Epidermal melanocyte (primary cell): ENCODE measurements around the gene PTPRT.
A peak's percentile ranks its signal among the peaks of the same experiment; 100 is the strongest.
"Not testable (repeated sequence)": the region's sequence is repeated elsewhere in the genome, so short reads cannot be mapped to it uniquely, and the experiment has no call there.

Source experiments
- DNase-seq: peaks from one replicate; pipeline ENCODE4 v3.0.0; 2011; ENCODE audit warnings: low spot score; ENCODE audit not compliant: insufficient read length

The PTPRT gene

DNA sequence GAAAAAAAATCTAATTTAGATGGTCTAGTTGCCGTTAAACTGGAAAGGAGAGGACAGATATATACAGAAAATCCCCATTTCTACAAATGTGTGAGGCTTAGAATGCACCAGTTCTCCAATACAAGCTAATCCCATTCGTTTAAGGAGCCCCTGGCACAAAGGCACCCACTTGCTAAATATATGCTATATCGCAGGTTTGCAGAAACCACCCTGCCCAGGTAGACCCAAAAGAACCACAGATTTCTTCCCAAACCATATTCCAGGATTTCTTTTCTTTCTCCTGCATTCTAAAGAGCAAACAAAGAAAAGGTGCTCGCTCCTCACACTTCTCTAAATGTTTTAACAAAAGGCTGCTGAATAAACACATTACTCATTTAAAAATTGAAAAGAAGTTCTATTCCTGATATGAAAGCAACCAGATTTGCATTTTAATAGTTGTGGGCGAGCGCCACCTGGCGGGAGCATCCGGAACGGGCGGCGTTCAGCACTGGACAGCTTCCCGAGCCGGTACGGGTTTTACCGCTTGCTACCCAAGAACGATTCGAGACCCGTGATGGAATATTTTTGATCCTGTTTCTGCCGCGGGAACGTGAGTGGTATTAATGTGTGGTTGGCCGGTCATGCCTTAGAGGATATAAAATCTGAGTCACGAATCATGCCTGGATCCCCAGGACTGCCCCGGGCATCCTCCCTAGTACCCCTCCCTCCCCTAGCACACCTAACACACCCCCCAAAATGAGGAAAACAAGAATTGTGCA, 2.1 kb downstream of the PTPRT start:
- peak; percentile 93 for DNase-seq

DNA sequence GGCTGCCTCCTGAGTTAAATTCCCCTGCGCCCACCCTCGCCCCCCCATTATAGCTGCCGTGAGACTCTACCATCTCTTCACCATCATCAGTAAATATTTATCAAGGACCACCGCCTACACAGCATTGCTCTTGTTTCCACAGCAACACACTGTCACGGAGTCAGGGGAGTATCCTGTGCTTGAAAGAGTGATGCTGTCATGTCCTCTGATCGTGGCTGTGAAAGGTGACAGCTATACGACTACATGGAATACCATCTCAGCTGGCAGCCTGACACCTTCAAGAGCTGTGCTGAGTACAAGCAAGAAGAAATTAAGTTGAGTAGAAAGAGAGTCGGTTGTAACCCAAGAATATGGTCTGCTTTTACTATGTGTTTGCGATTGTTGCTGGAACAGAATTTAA, 3.4 kb downstream of the PTPRT start:
- no peak for DNase-seq

DNA sequence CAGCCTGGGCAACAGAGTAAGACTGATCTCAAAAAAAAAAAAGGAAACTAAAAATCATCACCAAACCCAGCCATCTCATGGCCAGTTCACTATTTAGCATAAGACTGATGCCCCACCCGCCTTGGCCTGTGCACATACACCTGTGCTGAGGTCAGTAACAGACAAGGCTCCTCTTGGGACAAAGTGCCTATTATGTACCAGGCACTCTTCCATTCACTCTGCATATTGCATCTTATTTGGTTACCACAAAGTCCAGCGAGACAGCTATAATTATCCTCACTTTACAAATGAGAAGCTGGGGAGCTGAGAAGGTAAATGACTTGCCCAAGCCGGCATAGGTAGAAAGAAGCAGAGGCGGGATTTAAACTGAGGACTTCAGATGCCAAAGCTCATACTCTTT, 3.8 kb downstream of the PTPRT start:
- DNase-seq, result no peak

DNA sequence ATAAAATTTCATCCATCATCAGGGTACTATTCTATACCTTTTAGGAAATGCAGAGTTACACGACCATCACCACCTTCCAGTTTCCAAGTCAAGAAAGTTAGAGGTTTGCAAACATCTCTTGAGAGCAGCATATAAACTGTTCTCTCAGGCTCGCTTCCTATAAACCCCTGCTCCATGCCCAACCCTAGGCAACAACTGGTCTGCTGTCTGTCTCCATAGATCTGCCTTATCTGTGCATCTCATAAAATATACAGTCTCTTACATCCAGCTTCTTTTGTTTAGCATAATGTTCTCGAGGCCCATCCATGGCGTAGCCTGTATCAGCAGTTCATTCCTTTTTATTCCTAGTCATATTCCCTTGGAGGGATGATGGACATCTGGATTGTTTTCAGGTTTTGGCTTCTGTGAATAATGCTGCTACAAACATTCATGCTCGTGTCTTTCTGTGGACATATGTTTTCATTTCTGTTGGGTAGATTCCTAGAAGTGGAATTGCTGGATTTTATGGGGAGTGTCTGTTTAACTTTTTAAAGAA, 6.1 kb downstream of the PTPRT start:
- DNase-seq, result no peak

DNA sequence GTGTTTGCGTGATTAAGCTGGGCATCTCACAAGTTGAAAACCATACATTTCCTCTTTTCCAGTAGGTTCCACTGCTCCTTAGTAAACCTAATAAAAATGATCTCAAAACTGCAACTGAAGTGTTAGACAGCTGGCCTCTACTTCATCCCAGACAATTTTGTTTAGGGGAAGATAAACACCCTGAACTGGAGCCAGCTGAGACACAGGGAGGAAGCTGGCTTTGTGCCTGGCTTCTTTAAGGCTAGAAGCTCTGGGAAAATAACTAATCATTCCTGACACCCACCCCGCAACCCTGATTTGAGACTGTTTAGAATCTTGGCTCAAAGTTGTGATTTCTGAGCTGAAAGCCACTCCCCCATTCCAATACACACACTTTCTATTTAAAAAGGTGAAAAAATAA, 11.6 kb downstream of the PTPRT start:
- DNase-seq, result no peak

DNA sequence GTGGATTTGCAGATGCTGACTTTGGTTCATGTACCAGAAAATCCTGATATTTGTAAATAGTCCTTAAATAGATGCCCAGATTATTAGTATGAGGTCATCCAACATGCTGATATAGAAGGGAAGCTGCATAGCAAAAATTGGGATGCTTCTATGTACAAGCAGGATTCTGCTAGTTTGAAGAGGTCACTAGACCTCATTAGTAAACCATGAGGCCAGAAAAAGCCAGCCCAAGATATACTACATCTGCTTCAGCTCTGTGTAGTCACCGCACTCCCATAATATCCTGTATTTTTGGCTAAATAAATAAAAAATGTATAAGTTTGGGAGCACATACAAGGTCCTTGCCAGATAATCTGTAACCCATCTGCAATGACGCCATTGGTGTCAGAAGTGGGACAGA, 13.0 kb downstream of the PTPRT start:
- DNase-seq, result no peak

DNA sequence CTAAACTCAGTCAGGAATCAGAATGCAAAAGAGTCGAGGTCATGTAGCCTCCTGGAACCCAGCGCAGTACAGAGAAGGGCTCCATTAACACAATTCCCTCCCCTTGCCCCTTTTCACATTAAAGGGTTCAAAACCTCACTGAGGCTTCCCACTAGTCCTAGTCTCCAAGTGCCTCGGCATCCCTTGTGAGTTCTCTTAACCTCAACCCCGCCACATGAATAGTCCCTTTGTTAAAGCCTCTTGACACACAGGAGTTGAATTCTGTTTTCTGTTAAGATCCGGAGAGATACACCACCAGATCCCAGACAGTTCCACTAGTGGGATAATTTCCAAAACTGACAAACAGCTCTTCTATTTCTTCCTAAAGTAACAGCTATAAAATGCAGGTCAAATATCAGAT, 17.8 kb downstream of the PTPRT start:
- no peak for DNase-seq

DNA sequence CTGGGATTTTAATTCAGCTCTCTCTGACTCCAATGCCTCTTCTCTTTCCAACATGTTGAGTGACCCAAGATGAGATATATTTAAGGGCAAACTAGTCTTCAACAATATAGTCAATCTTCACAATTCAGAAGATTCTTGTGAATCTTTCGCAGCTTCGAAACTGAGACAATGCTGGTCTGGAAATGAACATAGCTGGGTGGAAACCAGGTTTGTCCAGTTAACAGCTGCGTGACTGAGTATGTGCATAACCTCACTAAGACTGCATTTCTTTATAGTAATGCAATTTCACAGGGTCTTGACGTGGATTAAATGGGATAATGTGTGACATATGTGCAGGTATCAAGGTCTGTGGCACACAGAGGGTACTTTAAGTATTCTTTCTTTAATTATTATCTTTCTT, 18.9 kb downstream of the PTPRT start:
- DNase-seq, result no peak

DNA sequence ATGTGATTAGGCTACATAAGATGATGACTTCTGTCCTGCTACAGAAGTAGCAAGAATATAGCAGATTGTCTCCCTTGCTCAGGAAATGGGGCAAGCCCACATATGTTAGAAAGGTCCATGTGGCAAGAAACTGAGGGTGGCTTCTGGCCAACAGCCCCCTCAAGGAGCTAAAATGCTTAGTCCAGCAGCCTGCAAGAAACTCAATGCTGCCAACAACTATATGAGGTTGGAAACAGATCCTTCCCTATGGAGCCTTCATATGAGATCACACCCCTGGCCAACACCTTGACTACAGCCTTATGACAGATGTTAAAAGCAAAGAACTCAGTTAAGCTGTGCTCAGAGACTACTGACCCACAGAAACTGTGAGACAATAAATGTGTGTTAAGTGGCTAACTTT, 22.1 kb downstream of the PTPRT start:
- no peak for DNase-seq

DNA sequence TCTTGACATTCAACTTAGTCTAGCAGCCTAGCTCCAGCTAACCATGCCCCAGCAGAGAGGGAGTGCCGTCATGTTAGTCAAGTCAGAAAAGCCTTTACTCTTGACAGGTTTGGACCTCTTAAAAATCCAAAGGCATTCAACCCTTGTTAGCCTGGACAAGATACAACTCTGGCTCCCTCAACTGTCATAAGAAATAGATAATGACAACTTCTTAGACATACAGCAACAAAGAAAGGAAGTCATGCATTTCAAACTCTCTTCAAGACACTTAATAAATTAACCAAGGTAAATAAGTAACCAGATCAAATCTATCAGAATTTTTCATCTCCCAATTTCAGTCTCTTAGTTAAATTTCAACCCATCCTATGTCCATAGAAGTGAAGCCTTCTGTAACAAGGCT, 22.7 kb downstream of the PTPRT start:
- DNase-seq, result no peak

DNA sequence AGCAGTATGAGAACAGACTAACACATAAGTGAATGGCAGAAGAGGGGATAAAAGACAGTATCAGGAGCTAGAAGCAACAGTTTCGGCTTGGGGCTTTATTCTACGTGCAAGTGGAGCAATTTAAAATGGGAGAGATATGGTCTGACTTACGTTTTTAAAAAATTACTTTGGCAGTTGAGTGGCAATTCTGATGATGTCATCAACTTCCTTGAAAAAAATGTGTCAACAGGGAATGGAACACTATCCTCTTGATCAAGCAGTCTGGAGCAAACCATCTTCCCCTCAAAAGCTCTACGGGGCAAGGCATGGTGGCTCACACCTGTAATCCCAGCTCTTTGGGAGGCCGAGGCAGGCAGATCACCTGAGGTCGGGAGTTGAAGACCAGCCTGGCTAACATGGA, 24.1 kb downstream of the PTPRT start:
- DNase-seq, result no peak

DNA sequence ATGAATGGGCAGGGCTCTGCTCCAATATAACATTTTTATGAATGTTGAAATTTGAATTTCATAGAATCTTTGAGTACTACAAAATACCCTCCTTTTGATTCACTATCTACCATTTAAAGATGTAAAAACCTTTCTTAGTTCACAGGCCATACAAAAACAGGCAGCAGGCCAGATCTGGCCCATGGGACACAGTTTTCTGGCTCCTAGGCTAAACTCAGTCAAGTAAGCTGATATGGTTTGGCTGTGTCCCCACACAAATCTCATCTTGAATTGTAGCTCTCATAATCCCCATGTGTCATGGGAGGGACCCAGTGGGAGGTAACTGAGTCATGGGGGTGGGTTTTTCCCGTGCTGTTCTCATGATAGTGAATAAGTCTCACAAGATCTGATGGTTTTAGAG, 25.0 kb downstream of the PTPRT start:
- not testable (repeated sequence) for DNase-seq

DNA sequence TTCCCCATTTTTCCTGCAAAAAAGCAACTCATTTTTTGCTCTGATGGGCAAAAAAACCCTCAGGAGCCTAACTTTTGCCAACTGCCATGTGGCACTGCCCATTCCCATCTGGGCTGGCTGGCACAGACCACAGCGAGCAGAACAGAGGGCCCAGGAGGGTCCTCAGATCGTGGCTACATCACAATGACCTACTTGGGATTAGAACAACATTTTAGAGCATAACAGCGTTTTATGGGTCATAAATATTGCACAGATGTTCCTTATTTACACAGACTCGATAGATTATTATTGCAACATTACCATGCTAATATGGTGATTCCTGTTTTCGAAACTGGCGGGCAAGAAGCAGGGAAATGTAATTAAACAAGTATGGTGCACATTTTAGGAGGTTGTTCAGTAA, 28.0 kb downstream of the PTPRT start:
- no peak for DNase-seq

DNA sequence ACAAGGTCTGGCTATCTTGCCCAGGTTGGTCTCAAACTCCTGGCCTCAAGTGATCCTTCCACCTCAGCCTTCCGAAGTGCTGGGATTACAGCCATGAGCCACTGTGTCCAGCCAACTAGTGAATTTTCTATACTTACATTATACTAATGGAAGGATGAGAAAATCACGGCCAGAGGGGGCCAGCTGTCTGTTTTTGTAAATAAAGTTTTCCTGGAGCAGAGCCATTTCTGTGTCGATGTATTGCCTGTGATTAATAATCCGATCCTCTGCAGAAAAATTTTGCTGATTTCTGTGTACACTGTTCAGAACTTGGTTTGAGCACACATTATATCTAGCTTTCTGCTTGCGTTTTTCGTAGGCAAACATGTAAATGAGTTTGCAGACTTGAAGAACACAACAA, 28.8 kb downstream of the PTPRT start:
- no peak for DNase-seq

DNA sequence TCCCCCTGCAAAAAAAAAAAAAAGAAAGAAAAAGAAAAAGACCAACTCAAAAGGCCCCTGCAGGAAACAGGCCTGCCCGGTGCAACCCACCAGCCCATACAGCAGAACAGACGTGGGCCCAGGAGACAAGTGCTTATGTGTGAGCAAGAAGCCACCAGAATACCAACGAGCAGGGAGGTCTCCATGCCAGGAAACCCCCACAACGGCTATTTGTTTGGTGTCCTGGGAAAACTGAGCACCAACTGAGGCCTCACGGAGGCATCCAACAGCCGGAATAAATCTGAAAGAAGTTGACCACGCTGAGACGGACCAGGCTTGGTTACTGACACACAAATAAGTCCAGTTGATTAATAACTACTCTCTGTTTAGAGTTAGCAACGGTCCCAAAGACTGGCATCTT, 29.7 kb downstream of the PTPRT start:
- no peak for DNase-seq

DNA sequence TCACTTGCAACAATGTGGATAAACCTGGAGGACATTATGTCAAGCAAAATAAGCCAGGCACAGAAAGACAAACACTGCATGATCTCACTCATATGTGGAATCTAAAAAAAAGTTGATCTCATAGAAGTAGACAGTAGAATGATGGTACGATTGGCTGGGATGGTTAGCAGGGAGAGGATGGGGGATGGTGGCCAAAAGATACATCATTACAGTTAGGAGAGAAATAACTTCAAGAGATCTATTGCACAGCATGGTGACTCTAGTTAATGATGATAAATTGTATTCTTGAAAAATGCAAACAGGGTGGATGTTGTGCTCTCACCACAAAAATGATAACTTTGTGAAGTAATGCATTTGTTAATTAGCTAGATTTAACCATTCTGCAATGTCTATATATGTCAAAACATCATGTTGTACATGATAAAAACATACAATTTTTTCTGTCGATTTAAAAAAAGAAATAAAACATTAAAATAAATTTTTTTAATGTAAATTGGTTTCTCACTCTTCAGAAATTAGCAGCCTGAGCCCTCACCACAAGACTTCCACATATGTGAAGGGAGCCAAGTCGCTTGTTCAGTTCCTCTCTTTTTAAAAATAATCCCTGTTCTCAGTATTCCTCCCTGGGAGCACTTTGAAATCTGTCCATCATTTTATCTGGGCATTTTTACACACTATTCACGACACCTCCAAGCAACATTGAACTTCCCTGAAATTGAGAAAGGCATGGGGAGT, 34.2 kb downstream of the PTPRT start:
- no peak for DNase-seq

DNA sequence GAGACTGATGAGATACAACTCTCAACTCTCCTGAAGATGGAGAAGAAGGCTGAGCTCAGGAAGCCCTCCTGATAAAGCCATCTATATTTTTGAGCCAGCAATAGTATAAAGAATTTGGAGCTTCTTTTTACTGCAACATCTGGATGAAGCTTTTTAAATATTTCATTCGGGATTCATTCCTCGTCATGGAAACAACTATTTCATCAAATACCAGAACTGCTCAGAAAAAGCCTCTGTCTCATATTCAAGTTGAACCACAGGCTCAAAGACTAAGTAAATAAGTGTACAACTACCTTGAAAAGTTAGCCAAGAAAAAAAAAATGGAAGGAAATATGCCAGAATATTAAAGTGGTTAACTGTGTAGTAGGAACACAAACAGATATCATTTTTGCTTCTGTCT, 37.8 kb downstream of the PTPRT start:
- no peak for DNase-seq

DNA sequence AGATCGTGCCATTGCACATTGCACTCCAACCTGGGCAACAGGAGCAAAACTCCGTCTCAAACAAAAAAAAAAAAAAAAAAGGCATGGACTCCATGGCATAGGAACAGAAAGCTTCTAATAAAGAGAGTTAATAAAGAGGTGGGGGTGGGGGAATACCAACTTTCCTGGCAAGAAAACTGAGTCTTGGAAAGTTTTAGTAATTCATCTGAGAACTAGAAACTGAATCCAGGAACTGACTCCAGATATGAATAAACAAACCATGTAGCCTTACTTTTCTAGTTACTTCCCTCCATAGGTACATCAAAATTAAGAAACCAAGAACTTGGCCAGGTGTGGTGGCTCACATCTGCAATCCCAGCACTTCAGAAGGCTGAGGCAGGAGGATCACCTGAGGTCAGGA, 38.5 kb downstream of the PTPRT start:
- no peak for DNase-seq

DNA sequence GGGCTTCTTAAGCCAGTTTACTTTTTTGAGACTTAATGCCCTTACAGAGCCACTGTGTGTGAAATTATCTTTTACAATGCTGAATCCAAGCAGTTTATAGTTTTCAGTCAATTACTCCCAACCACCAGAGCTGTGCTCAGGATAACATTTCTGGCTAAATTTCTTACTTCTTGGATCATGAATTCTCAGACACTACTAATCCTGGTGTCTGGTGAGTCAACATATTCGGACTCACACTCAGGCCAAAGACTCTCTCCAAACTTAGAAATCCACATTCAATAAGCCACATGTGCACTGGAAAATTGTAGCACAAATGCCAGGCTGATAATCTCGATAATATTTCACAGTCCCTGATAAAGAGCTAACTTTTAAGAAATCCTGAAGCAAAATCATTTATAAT, 49.0 kb downstream of the PTPRT start:
- DNase-seq, result no peak

DNA sequence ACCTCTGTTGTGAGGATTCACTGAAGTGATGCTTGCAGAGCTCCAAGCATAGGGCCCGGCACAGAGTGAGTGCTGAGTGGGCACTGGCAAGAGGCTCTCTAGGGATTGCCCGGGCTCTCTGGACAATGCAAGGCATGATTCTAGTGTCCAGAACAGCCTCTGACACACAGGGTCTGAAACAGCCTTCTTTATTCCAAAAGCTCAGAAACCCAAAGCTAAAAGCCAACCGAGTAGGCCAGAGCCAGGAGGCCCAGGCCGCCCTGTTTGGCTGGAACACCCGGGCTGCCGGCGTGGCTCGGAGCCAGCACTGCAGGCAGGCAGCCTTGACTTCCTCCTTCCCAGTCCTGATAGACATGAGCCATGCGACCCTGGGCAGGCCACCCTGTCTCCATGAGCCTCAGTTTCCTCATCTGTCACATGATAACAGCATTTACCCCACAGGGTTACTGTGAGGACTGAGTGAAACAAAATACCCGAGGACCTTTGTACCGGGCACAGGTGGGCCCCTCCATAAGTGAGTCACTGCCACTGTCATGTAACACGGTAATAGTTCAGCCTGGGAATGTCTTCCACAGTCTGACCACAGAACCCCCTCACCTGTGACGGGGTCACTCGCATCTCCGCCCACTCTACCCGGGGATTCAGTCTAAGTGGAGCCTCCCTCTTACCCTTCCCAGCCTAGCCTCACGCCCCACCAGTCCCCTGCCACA, 51.5 kb downstream of the PTPRT start:
- DNase-seq, result no peak

DNA sequence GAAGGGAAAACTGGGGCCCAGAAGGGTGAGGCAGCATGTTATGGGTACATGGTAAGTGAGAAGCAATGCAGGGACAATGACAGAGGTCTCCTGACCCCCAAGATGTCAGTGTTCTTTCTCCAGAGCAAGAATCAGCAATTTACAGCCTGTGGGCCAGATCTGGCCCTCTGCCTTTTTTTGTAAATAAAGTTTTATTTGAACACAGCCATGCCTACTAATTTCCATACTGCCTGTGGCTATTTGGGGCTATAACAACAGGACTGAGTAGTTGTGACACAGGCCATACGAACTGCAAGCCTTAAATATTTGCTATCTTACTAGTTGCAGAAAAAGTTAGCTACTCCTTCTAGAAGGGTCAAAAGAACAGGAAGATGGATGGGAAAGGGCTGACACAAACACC, 52.5 kb downstream of the PTPRT start:
- no peak for DNase-seq

DNA sequence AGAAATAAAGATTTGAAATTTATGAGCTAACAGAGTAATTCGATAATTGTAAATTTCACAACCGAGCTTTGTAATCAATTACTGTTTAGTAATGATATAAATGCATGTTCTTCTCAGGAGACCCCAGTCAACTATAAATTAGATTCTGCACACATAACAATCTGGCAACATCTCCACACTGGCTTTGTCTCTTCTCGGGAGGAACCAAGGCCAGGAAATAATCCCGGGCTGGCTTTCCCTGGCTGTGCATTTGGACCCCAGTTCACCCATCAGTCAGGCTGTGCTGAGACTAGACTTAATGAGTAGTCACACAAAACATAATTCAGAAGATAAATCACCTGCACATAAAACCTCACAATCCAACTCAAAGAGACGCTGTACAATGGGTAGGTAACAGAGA, 65.5 kb downstream of the PTPRT start:
- DNase-seq, result no peak
